ENCODE results near the gene PAM16. TPM values are rescaled to one million over a fixed set of nuclear protein-coding genes. Genes with fewer than 3 reads are reported as not detected.
"Not testable (repeated sequence)": the region's sequence is repeated elsewhere in the genome, so short reads cannot be mapped to it uniquely, and the experiment has no call there.

The PAM16 gene
- total and polyA plus RNA-seq, 4 donors = 23.0 to 183 (median 58.7) TPM

GRCh38 chr16:4334724-4335495, 16.2 kb downstream of the PAM16 start:
- TF ChIP-seq, protein P1, sequence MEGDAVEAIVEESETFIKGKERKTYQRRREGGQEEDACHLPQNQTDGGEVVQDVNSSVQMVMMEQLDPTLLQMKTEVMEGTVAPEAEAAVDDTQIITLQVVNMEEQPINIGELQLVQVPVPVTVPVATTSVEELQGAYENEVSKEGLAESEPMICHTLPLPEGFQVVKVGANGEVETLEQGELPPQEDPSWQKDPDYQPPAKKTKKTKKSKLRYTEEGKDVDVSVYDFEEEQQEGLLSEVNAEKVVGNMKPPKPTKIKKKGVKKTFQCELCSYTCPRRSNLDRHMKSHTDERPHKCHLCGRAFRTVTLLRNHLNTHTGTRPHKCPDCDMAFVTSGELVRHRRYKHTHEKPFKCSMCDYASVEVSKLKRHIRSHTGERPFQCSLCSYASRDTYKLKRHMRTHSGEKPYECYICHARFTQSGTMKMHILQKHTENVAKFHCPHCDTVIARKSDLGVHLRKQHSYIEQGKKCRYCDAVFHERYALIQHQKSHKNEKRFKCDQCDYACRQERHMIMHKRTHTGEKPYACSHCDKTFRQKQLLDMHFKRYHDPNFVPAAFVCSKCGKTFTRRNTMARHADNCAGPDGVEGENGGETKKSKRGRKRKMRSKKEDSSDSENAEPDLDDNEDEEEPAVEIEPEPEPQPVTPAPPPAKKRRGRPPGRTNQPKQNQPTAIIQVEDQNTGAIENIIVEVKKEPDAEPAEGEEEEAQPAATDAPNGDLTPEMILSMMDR (IDR thresholded peaks at IDR 0.05; ENCODE audit: control extremely low read depth, extremely low read depth) = no peak
- H3K9ac ChIP-seq (ENCODE audit: insufficient read depth in 1 of 2, low read length in 2 of 2) = no peak overlapping the region
- H3K4me1 ChIP-seq (ENCODE audit: control insufficient read depth in 5 of 5, insufficient read depth in 5 of 5, low read length in 5 of 5) = peaks cover 0 to 15% (median 7%) of the 10 kb centered on the region in 5 donors
- no peaks in the 10 kb centered on the region for H3K27me3 ChIP-seq (ENCODE audit: control insufficient read depth in 3 of 3, insufficient read depth in 3 of 3, low read length in 2 of 3)
- WGBS, 2 donors = 89 to 90% methylated on average over 32 of the region's 32 CpGs
- H3K4me3 ChIP-seq = no peak overlapping the region
- no peaks in the 10 kb centered on the region for H3K9me3 ChIP-seq (ENCODE audit: control insufficient read depth in 4 of 4, insufficient read depth in 3 of 4, low read length in 3 of 4)
- no peak overlapping the region for H3K27ac ChIP-seq (ENCODE audit: low read depth in 1 of 2, low read length in 1 of 2)
- H3K36me3 ChIP-seq (ENCODE audit: control insufficient read depth in 4 of 4, insufficient read depth in 4 of 4, low read length in 4 of 4) = peaks cover 0 to 36% (median 15%) of the 10 kb centered on the region in 4 donors
- DNase-seq (peak in 1 of 3 donors; percentile 43), ATAC-seq (ENCODE audit: insufficient read depth, low FRiP score) (no peak)

DNA sequence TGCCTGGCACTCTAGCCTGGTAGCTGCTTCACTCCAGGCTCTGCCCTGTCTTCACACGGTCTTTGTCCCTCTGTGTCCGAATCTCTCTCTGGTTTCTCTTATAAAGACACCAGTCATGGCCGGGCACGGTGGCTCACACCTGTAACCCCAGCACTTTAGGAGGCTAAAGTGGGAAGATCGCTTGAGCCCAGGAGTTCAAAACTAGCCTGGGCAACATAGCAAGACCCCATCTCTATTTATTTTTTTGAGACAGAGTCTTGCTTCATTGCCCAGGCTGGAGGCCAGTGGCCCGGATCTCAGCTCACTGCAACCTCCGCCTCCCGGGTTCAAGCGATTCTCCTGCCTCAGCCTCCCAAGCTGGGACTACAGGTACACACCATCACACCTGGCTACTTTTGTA, 17.4 kb downstream of the PAM16 start:
- H3K27ac ChIP-seq (ENCODE audit: low read depth in 1 of 2, low read length in 1 of 2); H3K4me3 ChIP-seq; H3K9ac ChIP-seq (ENCODE audit: insufficient read depth in 1 of 2, low read length in 2 of 2); ATAC-seq (ENCODE audit: insufficient read depth, low FRiP score); DNase-seq; H3K9me3 ChIP-seq (ENCODE audit: control insufficient read depth in 4 of 4, insufficient read depth in 3 of 4, low read length in 3 of 4); H3K27me3 ChIP-seq (ENCODE audit: control insufficient read depth in 3 of 3, insufficient read depth in 3 of 3, low read length in 2 of 3): not testable (repeated sequence)
- H3K36me3 ChIP-seq (ENCODE audit: control insufficient read depth in 4 of 4, insufficient read depth in 4 of 4, low read length in 4 of 4) = peaks cover 0 to 31% (median 15%) of the 10 kb centered on the region in 4 donors
- H3K4me1 ChIP-seq (ENCODE audit: control insufficient read depth in 5 of 5, insufficient read depth in 5 of 5, low read length in 5 of 5) = peaks cover 0 to 11% (median 7%) of the 10 kb centered on the region in 5 donors
- WGBS, 2 donors = 92 to 93% methylated on average over 9 of the region's 9 CpGs

DNA sequence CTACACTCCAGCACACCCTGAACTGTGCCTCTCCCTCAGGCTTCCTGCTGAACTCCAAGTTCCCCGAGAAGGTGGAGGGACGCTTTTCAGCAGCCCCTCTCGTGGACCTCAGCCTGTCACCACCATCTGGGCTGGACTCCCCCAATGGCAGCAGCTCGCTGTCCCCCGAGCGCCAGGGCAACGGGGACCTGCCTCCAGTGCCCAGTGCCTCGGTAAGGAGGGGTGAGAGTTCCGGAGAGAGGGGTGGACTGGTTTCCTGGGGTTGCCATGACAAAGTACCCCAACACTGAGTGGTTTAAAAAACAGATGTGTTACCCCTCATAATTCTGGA, 17.8 kb downstream of the PAM16 start:
- 40 to 70% methylated on average over 9 of the region's 9 CpGs for WGBS, 2 donors
- H3K9me3 ChIP-seq (ENCODE audit: control insufficient read depth in 4 of 4, insufficient read depth in 3 of 4, low read length in 3 of 4) = no peaks in the 10 kb centered on the region
- H3K9ac ChIP-seq (ENCODE audit: insufficient read depth in 1 of 2, low read length in 2 of 2) = no peak overlapping the region
- H3K27ac ChIP-seq (ENCODE audit: low read depth in 1 of 2, low read length in 1 of 2) = no peak overlapping the region
- H3K36me3 ChIP-seq (ENCODE audit: control insufficient read depth in 4 of 4, insufficient read depth in 4 of 4, low read length in 4 of 4) = peaks cover 0 to 29% (median 13%) of the 10 kb centered on the region in 4 donors
- ATAC-seq (ENCODE audit: insufficient read depth, low FRiP score) = no peak
- DNase-seq = no peak
- TF ChIP-seq, protein P1 (IDR thresholded peaks at IDR 0.05; ENCODE audit: control extremely low read depth, extremely low read depth) = no peak
- H3K4me1 ChIP-seq (ENCODE audit: control insufficient read depth in 5 of 5, insufficient read depth in 5 of 5, low read length in 5 of 5) = peaks cover 0 to 14% (median 11%) of the 10 kb centered on the region in 5 donors
- no peaks in the 10 kb centered on the region for H3K27me3 ChIP-seq (ENCODE audit: control insufficient read depth in 3 of 3, insufficient read depth in 3 of 3, low read length in 2 of 3)
- H3K4me3 ChIP-seq = no peak overlapping the region

DNA sequence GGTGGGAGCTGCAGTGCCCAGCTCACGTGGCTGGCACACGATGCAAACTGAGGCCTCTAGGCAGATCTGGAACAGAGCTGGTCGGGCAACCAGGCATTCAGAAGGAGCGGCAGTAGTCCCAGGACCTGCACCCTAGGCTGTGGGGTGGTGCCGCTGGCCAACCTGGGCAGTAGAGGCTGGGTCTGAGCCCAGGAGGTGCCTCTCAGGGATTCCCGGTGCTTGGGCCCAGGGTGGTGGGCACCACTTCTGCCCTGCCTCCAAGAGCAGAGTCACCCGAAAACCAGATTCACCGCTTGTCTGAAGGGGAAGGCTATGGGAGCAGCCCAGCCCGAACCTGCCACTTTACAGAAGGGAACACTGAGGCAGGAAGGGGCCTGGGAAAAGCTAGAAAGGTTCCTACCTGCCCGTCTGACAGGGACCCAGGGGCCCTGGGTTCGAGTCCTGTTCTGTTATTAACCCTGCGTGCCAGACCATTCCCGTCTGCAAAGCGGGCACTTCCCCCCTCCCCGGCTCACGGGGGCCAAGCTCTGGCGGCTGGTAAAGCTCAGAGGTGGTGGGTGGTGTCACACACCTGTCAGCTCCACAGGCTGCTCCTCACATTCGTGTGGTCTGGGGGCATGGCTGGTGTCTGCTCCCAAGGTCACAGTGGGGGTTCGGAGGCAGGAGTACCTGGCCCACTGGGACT, 18.4 kb downstream of the PAM16 start:
- Histone ChIP-seq H3K4me1 (ENCODE audit: control insufficient read depth in 5 of 5, insufficient read depth in 5 of 5, low read length in 5 of 5) (peaks cover 0 to 15% (median 14%) of the 10 kb centered on the region in 5 donors), H3K9me3 (ENCODE audit: control insufficient read depth in 4 of 4, insufficient read depth in 3 of 4, low read length in 3 of 4) (no peaks in the 10 kb centered on the region), H3K36me3 (ENCODE audit: control insufficient read depth in 4 of 4, insufficient read depth in 4 of 4, low read length in 4 of 4) (peaks cover 0 to 27% (median 11%) of the 10 kb centered on the region in 4 donors), H3K27ac (ENCODE audit: low read depth in 1 of 2, low read length in 1 of 2) (no peak overlapping the region), H3K4me3 (no peak overlapping the region), H3K27me3 (ENCODE audit: control insufficient read depth in 3 of 3, insufficient read depth in 3 of 3, low read length in 2 of 3) (no peaks in the 10 kb centered on the region), H3K9ac (ENCODE audit: insufficient read depth in 1 of 2, low read length in 2 of 2) (no peak overlapping the region)
- 87 to 88% methylated on average over 19 of the region's 19 CpGs for WGBS, 2 donors
- TF ChIP-seq, protein P1 (IDR thresholded peaks at IDR 0.05; ENCODE audit: control extremely low read depth, extremely low read depth) = no peak
- DNase-seq (no peak), ATAC-seq (ENCODE audit: insufficient read depth, low FRiP score) (no peak)

Data from lung (tissue), 12 donors.